NCI-H128 (cell line): ENCODE results near the gene NOL12.
"Not testable (repeated sequence)": the region's sequence is repeated elsewhere in the genome, so short reads cannot be mapped to it uniquely, and the experiment has no call there.

Source experiments
- DNase-seq: peaks from one replicate; lab custom pipeline; 2025; ENCODE audit not compliant: unreplicated experiment; lab: John Stamatoyannopoulos, UW

The NOL12 gene

GRCh38 chr22:37710675-37711074 lies 24.5 kb downstream of the NOL12 start:
- no peak for DNase-seq

GRCh38 chr22:37711490-37711889 lies 25.3 kb downstream of the NOL12 start:
- no peak for DNase-seq

GRCh38 chr22:37713761-37714160 lies 27.6 kb downstream of the NOL12 start:
- DNase-seq: no peak

GRCh38 chr22:37714634-37715033 lies 28.5 kb downstream of the NOL12 start:
- no peak for DNase-seq

GRCh38 chr22:37715760-37716159 lies 29.6 kb downstream of the NOL12 start:
- DNase-seq: no peak

GRCh38 chr22:37716708-37717107 lies 30.6 kb downstream of the NOL12 start:
- no peak for DNase-seq

GRCh38 chr22:37717235-37717634 lies 31.1 kb downstream of the NOL12 start:
- not testable (repeated sequence) for DNase-seq

- not testable (repeated sequence) for DNase-seq
Observed at GRCh38 chr22:37717746-37718305, 31.7 kb downstream of the NOL12 start.

GRCh38 chr22:37725551-37726240 lies 39.6 kb downstream of the NOL12 start:
- no peak for DNase-seq

GRCh38 chr22:37726241-37726887 lies 40.2 kb downstream of the NOL12 start:
- no peak for DNase-seq

- DNase-seq: no peak
Observed at GRCh38 chr22:37728620-37729019, 42.5 kb downstream of the NOL12 start.

- DNase-seq: no peak
Observed at GRCh38 chr22:37731804-37732471, 45.8 kb downstream of the NOL12 start.

GRCh38 chr22:37732699-37733607 lies 46.8 kb downstream of the NOL12 start:
- DNase-seq: no peak

- no peak for DNase-seq
Observed at GRCh38 chr22:37733625-37734401, 47.7 kb downstream of the NOL12 start.

GRCh38 chr22:37734402-37734700 lies 48.2 kb downstream of the NOL12 start:
- DNase-seq: no peak

GRCh38 chr22:37734964-37735451 lies 48.9 kb downstream of the NOL12 start:
- no peak for DNase-seq

- no peak for DNase-seq
Observed at GRCh38 chr22:37739035-37739434, 52.9 kb downstream of the NOL12 start.

- DNase-seq: no peak
Observed at GRCh38 chr22:37739611-37740049, 53.5 kb downstream of the NOL12 start.

- no peak for DNase-seq
Observed at GRCh38 chr22:37740455-37741311, 54.5 kb downstream of the NOL12 start.
